Esophagus squamous epithelium (tissue), 5 donors: ENCODE data around the gene GRN. TPM values are rescaled to one million over a fixed set of nuclear protein-coding genes. Genes with fewer than 3 reads are reported as not detected.

ENCODE experiments used
- DNase-seq: peaks from one replicate; lab custom pipeline; 2025; lab: John Stamatoyannopoulos, UW
- H3K27ac ChIP-seq, 4 donors: fragments of 200-600 bp; sonication (generic); one replicate each; pipeline ENCODE4 v1.5.1; 2016 to 2019; ENCODE audit warnings: mild to moderate bottlenecking in 1 of 4
- H3K27me3 ChIP-seq, 4 donors: fragments of 200-600 bp; sonication (generic); 1 replicate in 3 of 4; 2 replicates in 1 of 4; pipeline versions ENCODE4 v1.5.1 to v1.6.0; 2017 to 2021; ENCODE audit warnings: antibody characterized with exemption in 1 of 4
- H3K36me3 ChIP-seq, 3 donors: fragments of 200-600 bp; sonication (generic); one replicate each; pipeline ENCODE4 v1.5.1; 2016 to 2019
- H3K4me1 ChIP-seq, 3 donors: fragments of 200-600 bp; sonication (generic); one replicate each; pipeline ENCODE4 v1.5.1; 2017 to 2019
- H3K4me3 ChIP-seq, 4 donors: fragments of 200-600 bp; sonication (generic); 1 replicate in 3 of 4; 2 replicates in 1 of 4; pipeline ENCODE4 v1.5.1; 2016 to 2019; ENCODE audit warnings: mild to moderate bottlenecking in 2 of 4, moderate library complexity in 1 of 4
- H3K9me3 ChIP-seq, 3 donors: fragments of 200-600 bp; sonication (generic); one replicate each; pipeline ENCODE4 v1.5.1; 2016 to 2019
- POLR2A ChIP-seq, 4 donors: fragments of 450-650 bp; IDR thresholded peaks; one replicate each; pipeline ENCODE4 v1.6.1; 2017; ENCODE audit warnings: antibody characterized with exemption in 4 of 4, mild to moderate bottlenecking in 4 of 4, moderate library complexity in 3 of 4
- WGBS, 2 donors: methylation state at CpG; one replicate each; pipeline ENCODE4 v1.1.5; 2018; 5-methylcytosine and 5-hydroxymethylcytosine counted together
- intact Hi-C: fragments of 100-400 bp; cut with DNase I; formaldehyde crosslinking; loops from one replicate; pipeline ENCODE4 v1.15.0; 2022
- total RNA-seq, 4 donors: library from RNA; depleted of rRNA; stranded (reverse); fragments of >200 nt; gene quantifications; one replicate each; pipeline ENCODE4 v1.1.0, GENCODE V29; 2016
- TF ChIP-seq, protein P1 (sequence below), 6 experiments: fragments of 450-650 bp in 4 of 6; fragments of 200-600 bp in 2 of 6; sonication (generic) in 2 of 6; IDR thresholded peaks; one replicate each; pipeline ENCODE4 v1.5.1; 2016 to 2019; ENCODE audit warnings: antibody characterized with exemption in 6 of 6, mild to moderate bottlenecking in 4 of 6, moderate library complexity in 4 of 6
- donor health status: DM: yes; HTN: yes; CAD: no.

GRN gene
- total RNA-seq, 4 donors from 2014 or later: 428 to 1,204 (median 642) TPM

DNA sequence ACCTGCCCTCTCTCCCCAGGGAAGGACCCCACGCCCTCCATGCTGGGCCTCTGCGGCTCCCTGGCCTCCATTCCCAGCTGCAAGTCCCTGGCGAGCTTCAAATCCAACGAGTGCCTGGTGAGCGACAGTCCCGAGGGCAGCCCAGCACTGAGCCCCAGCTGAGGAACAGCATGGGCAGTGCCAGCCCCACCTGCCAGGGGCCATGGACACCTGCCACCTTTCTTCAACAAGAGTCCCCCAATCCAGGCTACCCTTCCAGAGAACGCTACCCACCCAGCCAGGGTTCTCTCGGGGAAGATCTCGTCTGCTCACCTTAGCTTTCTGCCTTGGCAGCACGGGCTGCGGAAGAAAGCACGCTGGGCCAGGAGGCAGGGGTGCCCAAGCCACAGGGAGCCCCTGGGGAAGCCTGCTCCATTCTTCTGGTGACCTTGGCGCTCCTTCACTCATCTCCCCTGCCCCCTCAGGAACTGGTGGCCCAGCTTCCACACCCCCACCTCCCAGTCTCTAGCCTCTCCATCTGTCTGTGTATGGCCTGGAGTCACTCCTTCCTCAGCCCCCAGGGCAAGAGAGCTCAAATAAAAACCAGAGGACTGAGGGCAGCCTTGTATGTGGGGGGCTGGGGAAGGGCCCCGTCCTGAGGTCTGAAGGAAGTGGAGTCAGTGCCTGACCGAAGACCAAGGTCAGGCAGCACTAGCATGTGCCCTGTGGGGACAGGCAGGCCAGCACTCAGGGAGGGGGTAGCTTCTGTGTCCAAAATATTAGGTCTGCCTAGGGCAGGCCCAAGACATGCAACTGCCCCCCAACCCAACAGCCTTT is 26.8 kb upstream of the GRN start:
- no peak overlapping the region for H3K4me3 ChIP-seq
- H3K36me3 ChIP-seq: peaks cover 23 to 46% (median 32%) of the 10 kb centered on the region in 3 donors
- H3K9me3 ChIP-seq: no peaks in the 10 kb centered on the region
- intact Hi-C loops: no loop called here
- peaks cover 16 to 41% (median 23%) of the 10 kb centered on the region in 3 donors for H3K4me1 ChIP-seq
- peaks cover 0 to 51% (median 11%) of the 10 kb centered on the region in 4 donors for H3K27me3 ChIP-seq
- H3K27ac ChIP-seq: no peak overlapping the region
- 60 to 63% methylated on average over 2 to 5 of the region's 15 CpGs for WGBS, 2 donors
- TF ChIP-seq, protein P1, sequence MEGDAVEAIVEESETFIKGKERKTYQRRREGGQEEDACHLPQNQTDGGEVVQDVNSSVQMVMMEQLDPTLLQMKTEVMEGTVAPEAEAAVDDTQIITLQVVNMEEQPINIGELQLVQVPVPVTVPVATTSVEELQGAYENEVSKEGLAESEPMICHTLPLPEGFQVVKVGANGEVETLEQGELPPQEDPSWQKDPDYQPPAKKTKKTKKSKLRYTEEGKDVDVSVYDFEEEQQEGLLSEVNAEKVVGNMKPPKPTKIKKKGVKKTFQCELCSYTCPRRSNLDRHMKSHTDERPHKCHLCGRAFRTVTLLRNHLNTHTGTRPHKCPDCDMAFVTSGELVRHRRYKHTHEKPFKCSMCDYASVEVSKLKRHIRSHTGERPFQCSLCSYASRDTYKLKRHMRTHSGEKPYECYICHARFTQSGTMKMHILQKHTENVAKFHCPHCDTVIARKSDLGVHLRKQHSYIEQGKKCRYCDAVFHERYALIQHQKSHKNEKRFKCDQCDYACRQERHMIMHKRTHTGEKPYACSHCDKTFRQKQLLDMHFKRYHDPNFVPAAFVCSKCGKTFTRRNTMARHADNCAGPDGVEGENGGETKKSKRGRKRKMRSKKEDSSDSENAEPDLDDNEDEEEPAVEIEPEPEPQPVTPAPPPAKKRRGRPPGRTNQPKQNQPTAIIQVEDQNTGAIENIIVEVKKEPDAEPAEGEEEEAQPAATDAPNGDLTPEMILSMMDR (IDR thresholded peaks at IDR 0.05): no peak
- TF ChIP-seq POLR2A (IDR thresholded peaks at IDR 0.05): no peak
- DNase-seq: no peak

DNA sequence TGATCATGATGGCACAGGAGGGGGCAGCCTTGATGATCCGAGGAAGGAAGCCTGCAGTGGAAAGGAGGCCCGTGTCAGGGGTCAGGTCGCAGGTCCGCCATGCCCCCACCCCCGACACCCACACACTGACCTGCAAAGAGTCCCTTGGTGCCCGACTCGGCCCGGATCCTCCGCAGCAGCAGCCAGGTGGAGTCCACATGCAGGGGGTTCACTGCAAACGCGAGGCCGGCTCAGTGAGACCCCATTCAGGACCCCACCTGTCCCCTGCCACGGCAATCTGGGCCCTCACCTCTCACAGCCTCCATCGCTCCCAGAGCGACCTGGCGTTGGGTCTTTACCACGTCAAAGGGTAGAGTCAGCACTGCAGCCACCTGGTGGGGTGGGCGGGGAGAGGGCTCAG is 25.0 kb upstream of the GRN start:
- Histone ChIP-seq H3K27ac (no peak overlapping the region), H3K36me3 (peaks cover 23 to 46% (median 32%) of the 10 kb centered on the region in 3 donors), H3K27me3 (peaks cover 0 to 33% (median 11%) of the 10 kb centered on the region in 4 donors), H3K9me3 (no peaks in the 10 kb centered on the region), H3K4me3 (no peak overlapping the region), H3K4me1 (peaks cover 18 to 41% (median 23%) of the 10 kb centered on the region in 3 donors)
- TF ChIP-seq, protein P1 (IDR thresholded peaks at IDR 0.05): no peak
- TF ChIP-seq POLR2A (IDR thresholded peaks at IDR 0.05): no peak
- 90 to 94% methylated on average over 4 to 5 of the region's 18 CpGs for WGBS, 2 donors
- intact Hi-C loops: loop anchor here (5.0 kb wide), 1 partner anchor 108 kb away; no protein-coding TSS in a partner anchor
- no peak for DNase-seq

DNA sequence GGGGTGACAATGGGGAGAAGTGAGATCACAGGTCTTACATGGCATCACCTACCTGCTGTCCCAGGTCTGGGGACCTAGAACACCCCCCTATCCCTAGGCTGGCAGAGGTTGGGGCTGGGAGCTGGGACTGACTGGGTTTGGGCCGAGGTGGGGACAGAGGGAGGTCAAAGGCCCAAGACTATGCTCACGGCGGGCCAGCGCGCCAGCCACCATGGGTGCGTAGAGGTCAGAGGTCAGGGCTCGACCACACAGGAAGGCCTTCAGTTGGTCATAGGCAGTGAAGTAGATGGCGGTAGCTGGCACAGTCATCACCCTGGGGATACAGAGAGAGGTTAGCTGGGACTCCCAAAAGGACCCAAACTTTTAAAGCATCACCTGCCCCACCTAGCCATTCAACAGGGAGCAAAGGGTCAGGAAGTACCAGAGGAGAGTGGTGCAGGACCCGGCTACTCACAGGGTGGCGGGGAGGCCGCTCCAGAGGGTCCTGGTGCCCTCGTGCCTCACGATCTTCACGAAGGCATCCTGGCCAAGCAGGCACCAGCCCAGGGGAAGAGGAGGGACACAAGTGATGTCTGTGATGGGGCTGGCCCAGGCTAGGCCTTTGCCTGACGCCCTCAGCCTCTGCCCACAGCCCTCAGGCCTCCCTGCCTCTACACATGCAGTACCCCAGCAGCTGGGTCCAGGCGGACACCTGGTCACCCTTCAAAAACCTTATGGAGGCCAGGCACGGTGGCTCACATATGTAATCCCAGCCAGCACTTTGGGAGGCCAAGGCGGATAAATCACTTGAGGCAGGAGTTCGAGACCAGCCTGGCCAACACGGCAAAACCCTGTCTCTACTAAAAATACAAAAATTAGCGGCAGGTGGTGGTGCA is 23.6 kb upstream of the GRN start:
- no peak overlapping the region for H3K4me3 ChIP-seq
- H3K4me1 ChIP-seq: peaks cover 17 to 41% (median 21%) of the 10 kb centered on the region in 3 donors
- H3K36me3 ChIP-seq: peaks cover 23 to 46% (median 32%) of the 10 kb centered on the region in 3 donors
- H3K27ac ChIP-seq: no peak overlapping the region
- no peak for DNase-seq
- TF ChIP-seq POLR2A (IDR thresholded peaks at IDR 0.05): no peak
- intact Hi-C loops: loop anchor here (5.0 kb wide), 1 partner anchor 109 kb away; no protein-coding TSS in a partner anchor
- H3K9me3 ChIP-seq: no peaks in the 10 kb centered on the region
- H3K27me3 ChIP-seq: peaks cover 0 to 19% (median 1%) of the 10 kb centered on the region in 4 donors
- WGBS, 2 donors: 90 to 92% methylated on average over 12 to 13 of the region's 21 CpGs

DNA sequence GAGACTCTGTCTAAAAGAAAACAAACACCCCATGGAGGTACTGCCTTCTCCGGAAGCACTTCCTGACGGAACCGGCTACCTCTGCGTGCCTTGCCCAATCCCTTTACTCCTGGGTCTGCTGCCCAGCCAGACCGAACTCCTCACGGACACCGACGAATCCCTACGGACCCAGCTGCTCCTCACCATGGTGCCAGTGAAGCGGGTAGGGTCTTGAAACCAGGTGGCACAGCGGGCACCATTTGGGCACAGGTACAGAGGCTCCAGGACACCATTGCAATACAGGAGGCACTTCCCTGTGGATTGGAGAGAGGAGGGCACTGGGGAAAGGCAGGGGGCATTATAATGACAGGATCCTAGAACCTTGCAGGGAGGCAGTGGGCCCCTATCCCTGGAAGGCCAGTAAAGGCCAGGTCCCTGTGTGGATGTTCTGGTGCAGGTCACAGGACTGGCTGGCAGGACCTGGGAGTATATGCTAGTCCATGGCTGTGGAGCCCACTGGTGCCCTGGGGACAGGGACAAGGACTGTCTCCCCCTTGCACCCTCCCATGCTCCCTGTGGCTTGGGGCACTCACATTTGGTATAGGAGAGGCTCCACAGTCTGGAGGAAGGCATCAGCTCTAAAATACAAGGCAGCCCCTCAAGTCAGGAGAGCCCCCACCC is 22.7 kb upstream of the GRN start:
- no peak overlapping the region for H3K4me3 ChIP-seq
- peaks cover 0 to 10% (median 0%) of the 10 kb centered on the region in 4 donors for H3K27me3 ChIP-seq
- intact Hi-C loops: loop anchor here (5.0 kb wide), 1 partner anchor 110 kb away; no protein-coding TSS in a partner anchor
- peaks cover 22 to 44% (median 26%) of the 10 kb centered on the region in 3 donors for H3K4me1 ChIP-seq
- WGBS, 2 donors: 91% methylated on average over 9 of the region's 11 CpGs; no CpG with 5 or more reads in 1 of the 2 donors
- TF ChIP-seq, protein P1 (IDR thresholded peaks at IDR 0.05): no peak
- TF ChIP-seq POLR2A (IDR thresholded peaks at IDR 0.05): no peak
- H3K36me3 ChIP-seq: peaks cover 23 to 46% (median 32%) of the 10 kb centered on the region in 3 donors
- H3K27ac ChIP-seq: no peak overlapping the region
- H3K9me3 ChIP-seq: no peaks in the 10 kb centered on the region
- no peak for DNase-seq
